Measurements from ENCODE around the gene GCNT2. TPM values are rescaled to one million over a fixed set of nuclear protein-coding genes. Genes with fewer than 3 reads are reported as not detected.

The GCNT2 gene
- total RNA-seq, 1 donor, result under 0.01 TPM

GRCh38 chr6:10547809-10548208 lies 26.7 kb downstream of the GCNT2 start:
- no peak overlapping the region for H3K4me3 ChIP-seq (ENCODE audit: low read depth, low read length)
- TF ChIP-seq, protein P1, sequence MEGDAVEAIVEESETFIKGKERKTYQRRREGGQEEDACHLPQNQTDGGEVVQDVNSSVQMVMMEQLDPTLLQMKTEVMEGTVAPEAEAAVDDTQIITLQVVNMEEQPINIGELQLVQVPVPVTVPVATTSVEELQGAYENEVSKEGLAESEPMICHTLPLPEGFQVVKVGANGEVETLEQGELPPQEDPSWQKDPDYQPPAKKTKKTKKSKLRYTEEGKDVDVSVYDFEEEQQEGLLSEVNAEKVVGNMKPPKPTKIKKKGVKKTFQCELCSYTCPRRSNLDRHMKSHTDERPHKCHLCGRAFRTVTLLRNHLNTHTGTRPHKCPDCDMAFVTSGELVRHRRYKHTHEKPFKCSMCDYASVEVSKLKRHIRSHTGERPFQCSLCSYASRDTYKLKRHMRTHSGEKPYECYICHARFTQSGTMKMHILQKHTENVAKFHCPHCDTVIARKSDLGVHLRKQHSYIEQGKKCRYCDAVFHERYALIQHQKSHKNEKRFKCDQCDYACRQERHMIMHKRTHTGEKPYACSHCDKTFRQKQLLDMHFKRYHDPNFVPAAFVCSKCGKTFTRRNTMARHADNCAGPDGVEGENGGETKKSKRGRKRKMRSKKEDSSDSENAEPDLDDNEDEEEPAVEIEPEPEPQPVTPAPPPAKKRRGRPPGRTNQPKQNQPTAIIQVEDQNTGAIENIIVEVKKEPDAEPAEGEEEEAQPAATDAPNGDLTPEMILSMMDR (IDR thresholded peaks at IDR 0.05; ENCODE audit: insufficient read depth, low read depth, low read length), result no peak
- no peak for DNase-seq (ENCODE audit: low read depth)

DNA sequence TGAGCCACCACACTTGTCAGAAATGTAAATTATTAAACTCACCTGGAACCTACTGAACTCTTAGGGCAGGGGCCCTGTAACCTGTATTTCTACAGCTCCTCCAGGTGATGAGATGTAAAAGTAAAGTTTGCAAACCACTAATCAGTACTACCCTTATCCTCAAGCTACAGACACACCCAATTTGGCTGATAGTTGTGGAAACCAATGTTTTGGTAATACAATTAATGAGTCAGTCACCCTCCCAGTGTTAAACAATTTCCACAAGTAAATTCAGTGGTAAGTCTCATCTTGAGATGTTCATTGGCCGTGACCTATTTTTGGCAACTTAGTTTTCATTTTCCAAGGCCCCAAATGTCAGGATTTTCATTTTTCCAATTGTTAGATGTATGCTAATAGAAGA lies 29.6 kb downstream of the GCNT2 start:
- H3K4me3 ChIP-seq (ENCODE audit: low read depth, low read length), result no peak overlapping the region
- TF ChIP-seq, protein P1 (IDR thresholded peaks at IDR 0.05; ENCODE audit: insufficient read depth, low read depth, low read length), result no peak
- DNase-seq (ENCODE audit: low read depth), result no peak

DNA sequence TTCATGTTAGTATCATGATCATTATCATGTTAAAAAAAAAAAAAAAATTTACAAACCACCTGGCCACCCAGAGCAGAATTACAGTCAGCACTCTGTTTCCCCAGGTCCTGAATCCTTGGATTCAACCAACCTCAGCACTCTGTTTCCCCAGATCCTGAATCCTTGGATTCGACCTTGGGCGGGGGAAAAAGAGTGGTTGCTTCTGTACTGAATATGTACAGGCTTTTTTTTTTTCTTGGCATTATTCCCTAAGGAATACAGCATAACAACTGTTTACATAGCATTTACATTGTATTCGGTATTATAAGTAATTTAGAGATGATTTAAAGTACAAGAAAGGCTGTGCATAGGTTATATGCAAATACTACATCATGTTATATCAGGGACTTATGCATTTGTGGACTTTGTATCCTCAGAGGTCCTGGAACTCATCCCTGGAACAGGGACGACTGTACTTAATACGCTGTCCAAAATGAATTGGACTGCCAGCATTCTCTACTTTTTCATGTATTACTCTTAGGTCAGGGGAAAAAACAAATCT lies 31.2 kb downstream of the GCNT2 start:
- no peak for DNase-seq (ENCODE audit: low read depth)
- H3K4me3 ChIP-seq (ENCODE audit: low read depth, low read length), result no peak overlapping the region
- TF ChIP-seq, protein P1 (IDR thresholded peaks at IDR 0.05; ENCODE audit: insufficient read depth, low read depth, low read length), result no peak

GRCh38 chr6:10553871-10554270 lies 32.7 kb downstream of the GCNT2 start:
- no peak overlapping the region for H3K4me3 ChIP-seq (ENCODE audit: low read depth, low read length)
- TF ChIP-seq, protein P1 (IDR thresholded peaks at IDR 0.05; ENCODE audit: insufficient read depth, low read depth, low read length), result no peak
- DNase-seq (ENCODE audit: low read depth), result no peak

DNA sequence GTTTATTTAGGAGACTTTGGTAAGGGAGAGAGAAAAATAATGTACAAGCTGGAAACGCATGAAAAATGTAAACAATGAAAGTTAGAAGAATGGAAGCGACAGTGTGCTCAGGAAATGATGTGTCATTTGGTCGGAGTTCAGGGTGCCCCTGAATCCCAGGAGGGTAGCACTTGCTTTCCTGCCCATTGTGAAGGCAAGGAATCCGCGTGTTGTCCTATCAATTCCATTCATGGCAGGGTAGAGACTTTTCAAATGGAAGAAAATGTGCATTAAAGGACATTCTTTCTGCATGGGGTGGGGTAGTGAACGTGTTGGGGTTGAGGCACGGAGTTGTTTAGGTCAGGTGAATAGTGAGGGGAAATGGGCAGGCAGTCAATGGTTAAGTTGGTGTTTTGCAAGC lies 33.7 kb downstream of the GCNT2 start:
- TF ChIP-seq, protein P1 (IDR thresholded peaks at IDR 0.05; ENCODE audit: insufficient read depth, low read depth, low read length), result no peak
- no peak overlapping the region for H3K4me3 ChIP-seq (ENCODE audit: low read depth, low read length)
- DNase-seq (ENCODE audit: low read depth), result no peak

DNA sequence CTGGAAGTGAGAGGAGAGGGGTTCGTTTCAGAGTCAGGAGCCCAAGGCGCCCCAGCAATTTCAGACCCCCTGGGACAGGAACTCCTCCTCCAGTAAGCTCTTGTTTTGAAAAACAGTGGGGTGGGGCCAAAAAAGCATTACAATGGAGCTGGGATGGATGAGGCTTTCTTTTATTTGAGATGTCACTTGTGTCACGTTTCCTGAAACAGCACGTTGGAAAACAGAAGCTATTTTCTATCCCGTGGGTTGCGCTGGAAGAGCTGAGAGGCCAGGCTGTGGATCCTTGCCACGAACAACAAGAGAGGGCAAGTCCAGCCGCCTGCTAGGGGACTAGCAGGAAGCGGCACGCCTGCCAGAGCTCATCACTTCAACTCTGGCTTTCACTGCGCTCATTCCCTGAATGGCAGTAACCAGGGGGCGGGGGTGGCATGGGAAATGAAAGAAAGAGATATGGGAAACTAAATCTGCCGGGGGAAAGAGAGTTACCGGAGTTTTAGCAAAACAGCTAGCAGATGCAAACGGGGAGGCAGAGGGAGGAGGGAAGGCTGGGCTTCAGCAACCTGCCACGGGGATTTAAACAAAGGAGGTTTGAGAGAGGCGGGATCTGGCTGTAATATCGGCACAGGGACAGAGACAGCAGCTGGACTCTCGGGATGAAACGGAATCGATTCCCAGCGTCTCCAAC lies 34.6 kb downstream of the GCNT2 start:
- DNase-seq (ENCODE audit: low read depth), result no peak
- TF ChIP-seq, protein P1 (IDR thresholded peaks at IDR 0.05; ENCODE audit: insufficient read depth, low read depth, low read length), result no peak
- peak overlapping the region; percentile 1 for H3K4me3 ChIP-seq (ENCODE audit: low read depth, low read length)

DNA sequence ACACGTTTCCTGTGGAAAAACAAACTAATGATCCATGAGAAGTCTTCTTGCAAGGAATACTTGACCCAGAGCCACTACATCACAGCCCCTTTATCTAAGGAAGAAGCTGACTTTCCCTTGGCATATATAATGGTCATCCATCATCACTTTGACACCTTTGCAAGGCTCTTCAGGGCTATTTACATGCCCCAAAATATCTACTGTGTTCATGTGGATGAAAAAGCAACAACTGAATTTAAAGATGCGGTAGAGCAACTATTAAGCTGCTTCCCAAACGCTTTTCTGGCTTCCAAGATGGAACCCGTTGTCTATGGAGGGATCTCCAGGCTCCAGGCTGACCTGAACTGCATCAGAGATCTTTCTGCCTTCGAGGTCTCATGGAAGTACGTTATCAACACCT lies 35.4 kb downstream of the GCNT2 start:
- no peak overlapping the region for H3K4me3 ChIP-seq (ENCODE audit: low read depth, low read length)
- TF ChIP-seq, protein P1 (IDR thresholded peaks at IDR 0.05; ENCODE audit: insufficient read depth, low read depth, low read length), result no peak
- no peak for DNase-seq (ENCODE audit: low read depth)
